Astrocyte of the spinal cord (primary cell): ENCODE measurements around the gene PDE6G.

ENCODE experiments used
- DNase-seq: peaks from one replicate; pipeline ENCODE4 v3.0.0; 2011; ENCODE audit warnings: low read depth, low spot score
- H3K4me3 ChIP-seq: 2 replicates; pipeline ENCODE4 v1.5.1; 2011; ENCODE audit warnings: low read depth, mild to moderate bottlenecking, low read length, moderate library complexity
- CTCF ChIP-seq: IDR thresholded peaks from 2 replicates; pipeline ENCODE4 v1.5.1; 2012; ENCODE audit warnings: low read depth, mild to moderate bottlenecking, low read length, inconsistent platforms
- in situ Hi-C: cut with HindIII; loops from 2 replicates; pipeline ENCODE4 v1.10.0; 2017; ENCODE audit warnings: low sequenced_read_pairs

Gene PDE6G

GRCh38 chr17:81607431-81607830, 48.9 kb downstream of the PDE6G start:
- peak; percentile 24 for DNase-seq
- H3K4me3 ChIP-seq = no peak overlapping the region
- in situ Hi-C loops = no loop called here
- TF ChIP-seq CTCF = no peak

GRCh38 chr17:81603846-81604610, 52.3 kb downstream of the PDE6G start:
- TF ChIP-seq CTCF = no peak
- no peak for DNase-seq
- in situ Hi-C loops = no loop called here
- no peak overlapping the region for H3K4me3 ChIP-seq

- peak; percentile 79 for DNase-seq
- in situ Hi-C loops = no loop called here
- no peak overlapping the region for H3K4me3 ChIP-seq
- TF ChIP-seq CTCF = peak; percentile 80
These were observed 54.7 kb downstream of the PDE6G start for GRCh38 chr17:81601525-81602120.
